ENCODE results near the gene ACOT6. TPM values are rescaled to one million over a fixed set of nuclear protein-coding genes. Genes with fewer than 3 reads are reported as not detected.
"Not testable (repeated sequence)": the region's sequence is repeated elsewhere in the genome, so short reads cannot be mapped to it uniquely, and the experiment has no call there.

Gene ACOT6
- polyA plus RNA-seq, 1 of the 3 experiments (the other 2 are of a cell fraction) = not detected

- Histone ChIP-seq H3K36me3 (replicated peaks in 1 of 2; ENCODE audit: control insufficient read depth in 1 of 2, insufficient read depth in 2 of 2, low read length in 1 of 2) (peaks cover 0 to 12% of the 10 kb centered on the region in 2 experiments), H3F3A (replicated peaks; ENCODE audit: insufficient read depth) (peaks cover 4% of the 10 kb centered on the region), H4K20me1 (ENCODE audit: insufficient read depth) (no peaks in the 10 kb centered on the region), H3K9me3 (no peaks in the 10 kb centered on the region), H3K27me3 (ENCODE audit: insufficient read depth) (no peaks in the 10 kb centered on the region), H2AFZ (ENCODE audit: low read depth) (no peak overlapping the region), H3K4me3 (ENCODE audit: low read depth in 2 of 2, low read length in 1 of 2) (no peak overlapping the region), H3K79me2 (ENCODE audit: insufficient read depth) (no peaks in the 10 kb centered on the region), H3K4me2 (no peak overlapping the region), H3K9me2 (no peaks in the 10 kb centered on the region), H3K4me1 (ENCODE audit: control insufficient read depth in 1 of 2, insufficient read depth in 2 of 2, low read depth in 1 of 2, low read length in 1 of 2) (no peaks in the 10 kb centered on the region), H3K27ac (ENCODE audit: low read depth in 2 of 2, low read length in 1 of 2) (no peak overlapping the region), H3K9ac (no peak overlapping the region)
- no peak for DNase-seq
- TF ChIP-seq TEAD4 (IDR thresholded peaks at IDR 0.05; ENCODE audit: borderline replicate concordance, insufficient read depth) = no peak
- TF ChIP-seq FOXM1 (IDR thresholded peaks at IDR 0.05; ENCODE audit: low read depth) = no peak
- TF ChIP-seq NFIC (IDR thresholded peaks at IDR 0.05; ENCODE audit: borderline replicate concordance) = no peak
- TF ChIP-seq FOXJ3 (CRISPR knock-in tag; IDR thresholded peaks at IDR 0.05) = no peak
- no peak for TF ChIP-seq RAD21 (IDR thresholded peaks at IDR 0.05; ENCODE audit: low read length)
- TF ChIP-seq MAX (IDR thresholded peaks at IDR 0.05; ENCODE audit: low read depth) = no peak
- TF ChIP-seq CTCF (IDR thresholded peaks at IDR 0.05) = no peak
- no peak for TF ChIP-seq JUND (IDR thresholded peaks at IDR 0.05)
- TF ChIP-seq POLR2AphosphoS5 (IDR thresholded peaks at IDR 0.05; ENCODE audit: low read depth, low read length) = no peak
- TF ChIP-seq TAF1 (IDR thresholded peaks at IDR 0.05; ENCODE audit: borderline replicate concordance, low read depth, low read length) = no peak
- no peak for TF ChIP-seq YY1 (IDR thresholded peaks at IDR 0.05; ENCODE audit: low read depth)
- no peak for TF ChIP-seq USF1 (IDR thresholded peaks at IDR 0.05; ENCODE audit: borderline replicate concordance, low read depth)
- TF ChIP-seq TCF12 (IDR thresholded peaks at IDR 0.05) = no peak
- CTCF ChIA-PET = no interaction called here
- WGBS (ENCODE audit: low lambda C conversion rate) = 85% methylated on average over 3 of the region's 3 CpGs
- POLR2A ChIA-PET = no interaction called here
These were observed 35.9 kb upstream of the ACOT6 start for GRCh38 chr14:73576391-73576790.

- H3K4me3 ChIP-seq (ENCODE audit: low read depth in 2 of 2, low read length in 1 of 2); H4K20me1 ChIP-seq (ENCODE audit: insufficient read depth); H3K9me2 ChIP-seq; POLR2A ChIA-PET; H3K4me1 ChIP-seq (ENCODE audit: control insufficient read depth in 1 of 2, insufficient read depth in 2 of 2, low read depth in 1 of 2, low read length in 1 of 2); H3K27ac ChIP-seq (ENCODE audit: low read depth in 2 of 2, low read length in 1 of 2); H3K9me3 ChIP-seq; DNase-seq; H3F3A ChIP-seq (replicated peaks; ENCODE audit: insufficient read depth); H3K4me2 ChIP-seq; H3K79me2 ChIP-seq (ENCODE audit: insufficient read depth); H3K27me3 ChIP-seq (ENCODE audit: insufficient read depth); CTCF ChIA-PET; H3K9ac ChIP-seq; H2AFZ ChIP-seq (ENCODE audit: low read depth): not testable (repeated sequence)
- 100% methylated on average over 1 of the region's 2 CpGs for WGBS (ENCODE audit: low lambda C conversion rate)
- peaks cover 0 to 12% of the 10 kb centered on the region in 2 experiments for H3K36me3 ChIP-seq (replicated peaks in 1 of 2; ENCODE audit: control insufficient read depth in 1 of 2, insufficient read depth in 2 of 2, low read length in 1 of 2)
These were observed 35.1 kb upstream of the ACOT6 start for GRCh38 chr14:73577214-73577613.

- H3K79me2 ChIP-seq (ENCODE audit: insufficient read depth); H2AFZ ChIP-seq (ENCODE audit: low read depth); H3K9me2 ChIP-seq; H3K4me2 ChIP-seq; H3K4me1 ChIP-seq (ENCODE audit: control insufficient read depth in 1 of 2, insufficient read depth in 2 of 2, low read depth in 1 of 2, low read length in 1 of 2); H3K4me3 ChIP-seq (ENCODE audit: low read depth in 2 of 2, low read length in 1 of 2); POLR2A ChIA-PET; H3K9me3 ChIP-seq; H3F3A ChIP-seq (replicated peaks; ENCODE audit: insufficient read depth); H3K9ac ChIP-seq; H3K36me3 ChIP-seq (replicated peaks in 1 of 2; ENCODE audit: control insufficient read depth in 1 of 2, insufficient read depth in 2 of 2, low read length in 1 of 2); H3K27me3 ChIP-seq (ENCODE audit: insufficient read depth); DNase-seq; H4K20me1 ChIP-seq (ENCODE audit: insufficient read depth); H3K27ac ChIP-seq (ENCODE audit: low read depth in 2 of 2, low read length in 1 of 2): not testable (repeated sequence)
- CTCF ChIA-PET = interaction anchor here (1.5 kb wide), 1 partner anchor 111 kb away, joined by 3 read pairs; no protein-coding TSS in a partner anchor
- 94% methylated on average over 10 of the region's 11 CpGs for WGBS (ENCODE audit: low lambda C conversion rate)
These were observed 30.0 kb upstream of the ACOT6 start for GRCh38 chr14:73582102-73582979.
